Caco-2 (cell line): ENCODE measurements around the gene PNMA6A. TPM values are rescaled to one million over a fixed set of nuclear protein-coding genes. Genes with fewer than 3 reads are reported as not detected.
"Not testable (repeated sequence)": the region's sequence is repeated elsewhere in the genome, so short reads cannot be mapped to it uniquely, and the experiment has no call there.

Experiments used
- BruUV-seq: library from RNA; stranded (reverse); fragments of 400-500 nt; replicated peaks from 2 replicates; lab custom pipeline; 2021; lab: Mats Ljungman, UMichigan
- CTCF ChIA-PET: fragments of 300-600 bp; sonication (Branson Sonifier 250); formaldehyde crosslinking; loops from one replicate; lab custom pipeline; 2022; ENCODE audit warnings: antibody characterized with exemption; lab: Charles Lee
- POLR2A ChIA-PET: fragments of 300-600 bp; sonication (Branson Sonifier 250); formaldehyde crosslinking; loops from one replicate; lab custom pipeline; 2022; ENCODE audit warnings: antibody characterized with exemption; lab: Charles Lee
- DNase-seq, 2 experiments: peaks; one replicate each; pipeline versions ENCODE4 v3.0.0 to v3.0.0-alpha.2; 2020 to 2022
- H3K27me3 ChIP-seq: replicated peaks from 2 replicates; pipeline ENCODE4 v1.6.0; 2011; ENCODE audit warnings: low read length; ENCODE audit not compliant: control insufficient read depth, insufficient read depth
- H3K36me3 ChIP-seq: 2 replicates; pipeline ENCODE4 v1.5.1; 2011; ENCODE audit warnings: low read length; ENCODE audit not compliant: control insufficient read depth, insufficient read depth
- H3K4me1 ChIP-seq: fragments of 250-450 bp; sonication (Bioruptor Pico); 2 replicates; pipeline ENCODE4 v1.5.1; 2020; ENCODE audit warnings: mild to moderate bottlenecking
- H3K4me3 ChIP-seq: 2 replicates; pipeline ENCODE4 v1.5.1; 2011; ENCODE audit warnings: low read depth, mild to moderate bottlenecking, control low read depth, low read length
- H3K9me3 ChIP-seq: fragments of 250-450 bp; sonication (Bioruptor Pico); 2 replicates; pipeline ENCODE4 v1.5.1; 2020; ENCODE audit warnings: mild to moderate bottlenecking, moderate library complexity
- H3K27ac Mint-ChIP-seq: one replicate; pipeline ENCODE4 v1.8.0; 2022; ENCODE audit warnings: mixed read lengths; ENCODE audit not compliant: unreplicated experiment
- H3K27me3 Mint-ChIP-seq: one replicate; pipeline ENCODE4 v1.8.0; 2022; ENCODE audit warnings: mixed read lengths; ENCODE audit not compliant: insufficient read depth, unreplicated experiment
- H3K36me3 Mint-ChIP-seq: one replicate; pipeline ENCODE4 v1.8.0; 2022; ENCODE audit warnings: mild to moderate bottlenecking, mixed read lengths; ENCODE audit not compliant: insufficient read depth, unreplicated experiment
- H3K4me1 Mint-ChIP-seq: one replicate; pipeline ENCODE4 v1.8.0; 2022; ENCODE audit warnings: low read depth, mixed read lengths; ENCODE audit not compliant: unreplicated experiment
- H3K4me3 Mint-ChIP-seq: one replicate; pipeline ENCODE4 v1.8.0; 2022; ENCODE audit warnings: mild to moderate bottlenecking, moderate library complexity, mixed read lengths; ENCODE audit not compliant: unreplicated experiment
- H3K9me3 Mint-ChIP-seq: one replicate; pipeline ENCODE4 v1.8.0; 2022; ENCODE audit warnings: mixed read lengths; ENCODE audit not compliant: unreplicated experiment
- CTCF ChIP-seq, 2 experiments: fragments of 200-600 bp in 1 of 2; IDR thresholded peaks; 1 replicate in 1 of 2; 2 replicates in 1 of 2; pipeline versions ENCODE4 v1.5.1 to v1.8.0; 2011 to 2022; ENCODE audit warnings: antibody characterized with exemption in 1 of 2, control low read depth in 1 of 2, inconsistent platforms in 1 of 2, low read depth in 1 of 2, low read length in 1 of 2, mild to moderate bottlenecking in 1 of 2, moderate library complexity in 1 of 2; ENCODE audit not compliant: insufficient read depth in 1 of 2, severe bottlenecking in 1 of 2, unreplicated experiment in 1 of 2
- intact Hi-C: fragments of 100-400 bp; cut with micrococcal nuclease; formaldehyde crosslinking; loops from one replicate; pipeline ENCODE4 v1.10.0; 2022; ENCODE audit not compliant: unreplicated experiment
- total RNA-seq: library from RNA; stranded (reverse); gene quantifications from 2 replicates; pipeline ENCODE4 v1.2.3, GENCODE V29; 2022

Gene PNMA6A
- total RNA-seq, 1 experiment from 2014 or later = not detected

- no peaks in the 10 kb centered on the region for H3K4me1 Mint-ChIP-seq
- H3K9me3 Mint-ChIP-seq = no peaks in the 10 kb centered on the region
- H3K4me1 ChIP-seq = no peaks in the 10 kb centered on the region
- no peak for DNase-seq
- H3K36me3 ChIP-seq = no peaks in the 10 kb centered on the region
- H3K9me3 ChIP-seq = no peaks in the 10 kb centered on the region
- no peak overlapping the region for H3K27ac Mint-ChIP-seq
- no peaks in the 10 kb centered on the region for H3K27me3 Mint-ChIP-seq
- intact Hi-C loops = no loop called here
- ChIA-PET POLR2A (no interaction called here), CTCF (no interaction called here)
- no peak overlapping the region for H3K4me3 Mint-ChIP-seq
- no TSS peak for BruUV-seq
- H3K4me3 ChIP-seq = no peak overlapping the region
- H3K27me3 ChIP-seq = no peaks in the 10 kb centered on the region
- no peak for TF ChIP-seq CTCF (IDR thresholded peaks at IDR 0.05; ENCODE audit: insufficient read depth in 1 of 2, low read depth in 1 of 2, low read length in 1 of 2, severe bottlenecking in 1 of 2, unreplicated experiment in 1 of 2)
- H3K36me3 Mint-ChIP-seq = no peaks in the 10 kb centered on the region
Measured at GRCh38 chrX:153074935-153075334, 2.7 kb downstream of the PNMA6A start.

- no TSS peak for BruUV-seq
- no peaks in the 10 kb centered on the region for H3K36me3 ChIP-seq
- no peaks in the 10 kb centered on the region for H3K9me3 Mint-ChIP-seq
- ChIA-PET POLR2A (no interaction called here), CTCF (no interaction called here)
- no peaks in the 10 kb centered on the region for H3K4me1 ChIP-seq
- H3K27ac Mint-ChIP-seq = no peak overlapping the region
- TF ChIP-seq CTCF (IDR thresholded peaks at IDR 0.05; ENCODE audit: insufficient read depth in 1 of 2, low read depth in 1 of 2, low read length in 1 of 2, severe bottlenecking in 1 of 2, unreplicated experiment in 1 of 2) = no peak
- no peaks in the 10 kb centered on the region for H3K4me1 Mint-ChIP-seq
- no peak overlapping the region for H3K4me3 Mint-ChIP-seq
- no peak for DNase-seq
- H3K4me3 ChIP-seq = no peak overlapping the region
- intact Hi-C loops = no loop called here
- H3K9me3 ChIP-seq = no peaks in the 10 kb centered on the region
- no peaks in the 10 kb centered on the region for H3K36me3 Mint-ChIP-seq
- H3K27me3 ChIP-seq = no peaks in the 10 kb centered on the region
- no peaks in the 10 kb centered on the region for H3K27me3 Mint-ChIP-seq
Measured at GRCh38 chrX:153075366-153075765, 3.1 kb downstream of the PNMA6A start.

GRCh38 chrX:153077437-153078135, 5.3 kb downstream of the PNMA6A start:
- H3K36me3 ChIP-seq, H3K27ac Mint-ChIP-seq, H3K9me3 Mint-ChIP-seq, CTCF ChIA-PET, POLR2A ChIA-PET, H3K4me1 Mint-ChIP-seq, H3K27me3 Mint-ChIP-seq, H3K4me1 ChIP-seq, H3K4me3 ChIP-seq, intact Hi-C loops, H3K9me3 ChIP-seq, DNase-seq, BruUV-seq, H3K27me3 ChIP-seq, H3K4me3 Mint-ChIP-seq, H3K36me3 Mint-ChIP-seq: not testable (repeated sequence)

GRCh38 chrX:153083238-153083923, 11.1 kb downstream of the PNMA6A start:
- intact Hi-C loops, H3K4me3 Mint-ChIP-seq, DNase-seq, H3K4me1 Mint-ChIP-seq, POLR2A ChIA-PET, H3K4me3 ChIP-seq, H3K27ac Mint-ChIP-seq, BruUV-seq, H3K9me3 ChIP-seq, H3K27me3 ChIP-seq, H3K36me3 Mint-ChIP-seq, H3K36me3 ChIP-seq, H3K4me1 ChIP-seq, H3K9me3 Mint-ChIP-seq, CTCF ChIA-PET: not testable (repeated sequence)
- peaks cover 12% of the 10 kb centered on the region for H3K27me3 Mint-ChIP-seq
